Loucy (cell line): ENCODE results near the gene GUCY1A1.

Experiments
- H2AFZ ChIP-seq: fragments of 200-600 bp; sonication (generic); 2 replicates; pipeline ENCODE4 v1.6.0; 2016; ENCODE audit warnings: antibody characterized with exemption, mild to moderate bottlenecking, low read length, moderate library complexity
- H3F3A ChIP-seq: fragments of 200-600 bp; 2 replicates; pipeline ENCODE4 v1.6.0; 2016; ENCODE audit warnings: antibody characterized with exemption, low read depth, mild to moderate bottlenecking
- H3K27me3 ChIP-seq: fragments of 200-600 bp; sonication (generic); 2 replicates; pipeline ENCODE4 v1.6.1; 2014; ENCODE audit warnings: low read length, mild to moderate bottlenecking; ENCODE audit not compliant: insufficient read depth, poor library complexity, severe bottlenecking
- H3K36me3 ChIP-seq: fragments of 200-600 bp; sonication (generic); 2 replicates; pipeline ENCODE4 v1.6.1; 2016; ENCODE audit warnings: low read length; ENCODE audit not compliant: insufficient read depth
- H3K4me1 ChIP-seq: fragments of 200-600 bp; sonication (generic); 2 replicates; pipeline ENCODE4 v1.5.1; 2014; ENCODE audit warnings: low read length, mild to moderate bottlenecking; ENCODE audit not compliant: insufficient read depth, poor library complexity, severe bottlenecking
- H3K4me2 ChIP-seq: fragments of 200-600 bp; sonication (generic); 2 replicates; pipeline ENCODE4 v1.6.0; 2014; ENCODE audit warnings: antibody characterized with exemption, low read length, low read depth, mild to moderate bottlenecking; ENCODE audit not compliant: poor library complexity, severe bottlenecking
- H3K4me3 ChIP-seq: fragments of 200-600 bp; sonication (generic); 2 replicates; pipeline ENCODE4 v1.5.1; 2014; ENCODE audit warnings: low read length, mild to moderate bottlenecking, mixed read lengths; ENCODE audit not compliant: poor library complexity, severe bottlenecking
- H3K79me2 ChIP-seq: fragments of 200-600 bp; sonication (generic); 2 replicates; pipeline ENCODE4 v1.6.1; 2014; ENCODE audit warnings: low read length; ENCODE audit not compliant: insufficient read depth
- H3K9ac ChIP-seq: fragments of 200-600 bp; sonication (generic); 2 replicates; pipeline ENCODE4 v1.6.0; 2014; ENCODE audit warnings: mild to moderate bottlenecking, low read depth, low read length, moderate library complexity; ENCODE audit not compliant: poor library complexity, severe bottlenecking
- H3K9me2 ChIP-seq: fragments of 200-600 bp; sonication (generic); replicated peaks from 2 replicates; pipeline ENCODE4 v1.6.1; 2016; ENCODE audit warnings: low read depth, low read length, mixed read lengths
- H3K9me3 ChIP-seq: fragments of 200-600 bp; sonication (generic); 2 replicates; pipeline ENCODE4 v1.6.1; 2014; ENCODE audit warnings: mild to moderate bottlenecking, antibody characterized with exemption, low read length, low read depth; ENCODE audit not compliant: insufficient read depth
- H4K20me1 ChIP-seq: fragments of 200-600 bp; sonication (generic); 2 replicates; pipeline ENCODE4 v1.6.0; 2014; ENCODE audit warnings: antibody characterized with exemption, low read length, mild to moderate bottlenecking; ENCODE audit not compliant: insufficient read depth, poor library complexity, severe bottlenecking
- CTCF ChIP-seq: fragments of 200-600 bp; sonication (generic); conservative IDR thresholded peaks from 2 replicates; pipeline ENCODE4 v1.5.1; 2014; ENCODE audit warnings: mild to moderate bottlenecking, antibody characterized with exemption, low read length
- EZH2phosphoT487 ChIP-seq: fragments of 200-600 bp; IDR thresholded peaks from 2 replicates; pipeline ENCODE4 v1.6.1; 2018; ENCODE audit warnings: antibody characterized with exemption, mild to moderate bottlenecking, moderate library complexity, borderline replicate concordance

The GUCY1A1 gene

GRCh38 chr4:155761916-155762315 lies 95.3 kb downstream of the GUCY1A1 start:
- Histone ChIP-seq H3K79me2 (peaks cover 14% of the 10 kb centered on the region), H3K4me2 (peak overlapping the region; percentile 11), H4K20me1 (no peaks in the 10 kb centered on the region), H3K27me3 (no peaks in the 10 kb centered on the region), H3K9me2 (no peaks in the 10 kb centered on the region), H3F3A (no peaks in the 10 kb centered on the region), H3K36me3 (no peaks in the 10 kb centered on the region), H3K9ac (no peak overlapping the region), H3K4me3 (no peak overlapping the region), H3K9me3 (no peaks in the 10 kb centered on the region), H2AFZ (no peak overlapping the region), H3K4me1 (peaks cover 19% of the 10 kb centered on the region)
- TF ChIP-seq EZH2phosphoT487 (no peak), CTCF (no peak)

DNA sequence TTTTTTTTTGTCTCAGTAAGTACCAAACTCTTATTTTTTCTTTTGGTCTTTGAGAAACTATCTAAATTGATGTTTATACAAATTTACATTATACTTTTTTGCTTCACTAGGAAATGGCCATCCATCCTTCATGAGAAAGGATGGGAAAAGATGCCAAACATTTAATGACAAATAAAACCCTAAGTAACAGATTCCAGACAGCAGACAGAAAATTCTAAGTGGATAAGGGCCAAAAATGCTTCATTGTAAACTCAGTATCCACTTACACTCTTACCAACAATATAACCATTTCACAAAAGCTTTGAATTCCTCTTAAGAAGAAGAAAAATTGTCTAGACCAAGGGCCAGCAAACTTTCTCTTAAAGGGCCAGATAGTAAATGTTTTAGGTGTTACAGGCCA lies 95.7 kb downstream of the GUCY1A1 start:
- Histone ChIP-seq H3K27me3 (no peaks in the 10 kb centered on the region), H3K4me1 (peaks cover 19% of the 10 kb centered on the region), H3K4me3 (no peak overlapping the region), H3K4me2 (no peak overlapping the region), H3K9ac (no peak overlapping the region), H3K9me3 (no peaks in the 10 kb centered on the region), H4K20me1 (no peaks in the 10 kb centered on the region), H3K79me2 (peaks cover 14% of the 10 kb centered on the region), H3F3A (no peaks in the 10 kb centered on the region), H3K9me2 (no peaks in the 10 kb centered on the region), H3K36me3 (no peaks in the 10 kb centered on the region), H2AFZ (no peak overlapping the region)
- TF ChIP-seq EZH2phosphoT487 (no peak), CTCF (no peak)

DNA sequence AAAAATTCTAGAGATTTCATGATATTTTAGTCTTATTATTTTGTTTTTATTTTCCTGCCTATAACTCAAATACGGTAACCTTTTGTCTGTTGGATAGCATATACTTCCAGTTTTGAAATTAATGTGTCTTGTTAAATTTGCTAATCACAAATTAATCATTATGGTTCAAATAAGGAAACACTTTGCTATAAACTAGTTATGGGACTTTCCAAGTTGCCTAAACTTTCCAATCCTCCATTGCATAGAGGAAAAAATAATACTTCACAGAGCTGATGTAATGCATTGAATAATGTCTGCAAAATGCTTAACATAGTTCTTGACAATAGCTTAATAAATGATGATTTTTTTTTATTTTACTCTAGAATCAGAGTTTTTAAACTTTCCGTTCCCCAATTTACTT lies 96.9 kb downstream of the GUCY1A1 start:
- Histone ChIP-seq H3K36me3 (no peaks in the 10 kb centered on the region), H3K9me3 (no peaks in the 10 kb centered on the region)
- TF ChIP-seq CTCF = no peak
- no peak for TF ChIP-seq EZH2phosphoT487

More for the DNA sequence above, 96.9 kb downstream of the GUCY1A1 start:
- H3K9ac ChIP-seq = no peak overlapping the region
- H2AFZ ChIP-seq = no peak overlapping the region
- no peaks in the 10 kb centered on the region for H4K20me1 ChIP-seq
- no peaks in the 10 kb centered on the region for H3K9me2 ChIP-seq
- H3K4me2 ChIP-seq = no peak overlapping the region
- H3K79me2 ChIP-seq = peaks cover 14% of the 10 kb centered on the region
- H3K4me3 ChIP-seq = no peak overlapping the region
- H3F3A ChIP-seq = no peaks in the 10 kb centered on the region
- no peaks in the 10 kb centered on the region for H3K27me3 ChIP-seq
- peaks cover 9% of the 10 kb centered on the region for H3K4me1 ChIP-seq
